CD4-positive, alpha-beta T cell treated with Interleukin-17A for 1 hour (primary cell): Measurements from ENCODE around the gene C3.
"Not testable (repeated sequence)": the region's sequence is repeated elsewhere in the genome, so short reads cannot be mapped to it uniquely, and the experiment has no call there.

ENCODE experiments used
- DNase-seq: peaks from one replicate; pipeline ENCODE4 v3.0.0-alpha.2; 2020

C3 gene

DNA sequence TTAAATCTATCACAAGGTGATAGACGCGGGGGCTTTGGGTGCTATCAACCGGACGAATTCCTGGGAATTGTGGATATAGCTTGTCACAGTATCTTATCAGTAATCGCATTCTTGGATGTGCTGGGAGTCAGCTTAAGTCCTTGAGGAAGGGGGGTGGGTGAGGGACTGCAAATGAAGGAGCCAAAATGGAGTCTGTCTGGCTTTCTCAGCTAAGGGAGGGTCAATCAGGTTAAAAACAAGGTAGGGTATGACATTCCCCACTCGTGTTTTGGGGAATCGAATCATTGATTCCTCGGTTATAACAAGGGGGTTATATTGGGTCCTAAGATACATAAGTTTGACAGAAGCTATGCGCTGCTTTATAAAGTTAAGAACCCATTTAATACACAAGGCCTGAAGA lies 64.1 kb downstream of the C3 start:
- not testable (repeated sequence) for DNase-seq

GRCh38 chr19:6654347-6655310 lies 65.8 kb downstream of the C3 start:
- peak; percentile 66 for DNase-seq

- DNase-seq, result no peak
These were observed 67.7 kb downstream of the C3 start for GRCh38 chr19:6652805-6653094.

DNA sequence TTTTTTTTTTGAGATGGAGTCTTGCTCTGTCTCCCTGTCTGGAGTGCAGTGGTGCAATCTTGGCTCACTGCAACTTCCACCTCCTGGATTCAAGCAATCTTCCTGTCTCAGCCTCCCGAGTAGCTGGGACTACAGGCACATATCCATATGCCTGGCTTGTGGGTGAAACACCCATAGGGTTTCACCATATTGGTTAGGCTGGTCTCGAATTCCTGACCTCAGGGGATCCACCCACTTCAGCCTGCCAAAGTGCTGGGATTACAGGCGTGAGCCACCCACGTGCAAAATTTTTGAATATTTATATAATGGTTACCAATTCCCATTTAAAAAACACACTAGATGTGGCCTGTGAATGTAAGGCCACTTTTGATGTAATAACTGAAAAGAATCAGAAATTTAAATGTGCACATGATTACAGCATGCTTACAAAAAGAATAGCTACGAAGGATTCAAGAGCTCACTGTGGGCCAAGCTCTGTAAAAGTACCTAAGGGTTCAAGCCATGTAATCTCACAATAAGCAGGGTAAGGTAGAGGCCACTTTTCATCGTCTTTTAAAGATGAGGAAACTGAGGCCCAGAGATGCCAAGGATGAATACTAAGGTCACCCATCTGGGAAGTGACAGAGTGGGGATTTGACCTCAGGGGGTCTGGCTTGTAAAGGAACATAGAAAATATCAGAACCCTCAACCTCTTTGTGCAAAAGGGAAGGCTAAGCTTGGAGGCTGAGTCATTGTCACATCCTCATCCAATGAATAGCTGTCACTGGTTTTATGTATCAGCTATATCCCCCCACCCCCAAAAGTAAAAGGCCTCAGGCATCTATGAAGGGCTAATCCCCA lies 68.3 kb downstream of the C3 start:
- no peak for DNase-seq

DNA sequence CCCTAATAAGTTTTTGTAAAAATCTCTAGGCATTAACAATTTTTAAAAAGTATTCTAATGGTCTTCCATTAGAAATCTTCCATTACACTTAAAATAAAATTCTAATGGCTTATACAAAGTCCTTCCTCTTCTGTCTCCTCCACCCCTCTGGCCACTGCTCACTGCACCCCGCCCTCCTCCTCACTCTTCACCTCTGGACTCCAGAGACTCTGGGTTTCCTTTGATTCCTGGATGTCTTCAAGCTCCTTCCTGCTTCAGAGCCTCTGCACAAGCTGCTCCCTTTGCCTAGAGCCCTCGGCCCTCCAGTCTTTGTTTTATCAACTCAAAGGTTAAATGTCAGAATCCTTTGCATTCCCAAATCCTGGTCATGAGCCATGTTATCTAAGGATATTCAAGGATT lies 71.3 kb downstream of the C3 start:
- no peak for DNase-seq

DNA sequence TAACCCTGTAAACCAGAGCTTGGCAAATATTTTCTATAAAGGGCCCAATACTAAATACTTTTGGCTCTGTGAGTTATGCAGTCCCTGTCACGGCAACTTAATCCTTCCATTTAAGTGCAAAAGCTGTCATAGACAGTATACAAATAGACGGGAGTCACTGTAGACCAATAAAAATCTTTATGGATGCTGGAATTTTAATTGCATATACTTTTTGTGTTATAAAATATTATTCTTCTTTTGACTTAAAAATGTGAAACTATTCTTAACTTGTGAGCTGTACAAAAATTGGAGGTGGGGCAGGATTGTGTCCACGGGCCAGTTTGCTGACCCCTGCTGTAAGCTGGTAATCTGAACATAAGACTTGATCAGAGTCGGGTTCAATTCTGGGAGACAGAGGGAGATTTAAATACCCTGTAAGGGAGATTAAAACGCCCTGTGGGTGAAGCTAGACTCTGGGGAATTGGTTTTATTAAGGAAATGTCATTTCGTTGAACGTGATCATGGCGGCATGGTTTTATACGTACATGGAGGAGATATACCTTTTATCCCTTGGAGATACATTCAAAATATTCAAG lies 72.2 kb downstream of the C3 start:
- no peak for DNase-seq

DNA sequence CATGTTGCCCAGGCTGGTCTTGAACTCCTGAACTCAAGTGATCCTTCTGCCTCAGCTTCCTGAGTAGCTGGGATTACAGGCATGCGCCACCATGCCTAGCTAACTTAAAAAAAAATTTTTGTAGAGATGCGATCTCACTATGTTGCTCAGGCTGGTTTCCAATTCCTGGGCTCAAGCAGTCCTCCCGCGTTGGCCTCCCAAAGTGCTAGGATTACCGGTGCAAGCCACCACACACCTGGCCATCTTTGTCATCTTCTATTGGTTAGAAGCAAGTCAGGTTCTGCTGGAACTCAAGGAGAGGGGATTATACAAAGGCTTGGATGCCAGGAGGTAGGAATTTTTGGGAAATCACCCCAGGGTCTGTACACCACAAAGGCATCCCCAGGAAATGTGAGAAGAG lies 75.7 kb downstream of the C3 start:
- no peak for DNase-seq

DNA sequence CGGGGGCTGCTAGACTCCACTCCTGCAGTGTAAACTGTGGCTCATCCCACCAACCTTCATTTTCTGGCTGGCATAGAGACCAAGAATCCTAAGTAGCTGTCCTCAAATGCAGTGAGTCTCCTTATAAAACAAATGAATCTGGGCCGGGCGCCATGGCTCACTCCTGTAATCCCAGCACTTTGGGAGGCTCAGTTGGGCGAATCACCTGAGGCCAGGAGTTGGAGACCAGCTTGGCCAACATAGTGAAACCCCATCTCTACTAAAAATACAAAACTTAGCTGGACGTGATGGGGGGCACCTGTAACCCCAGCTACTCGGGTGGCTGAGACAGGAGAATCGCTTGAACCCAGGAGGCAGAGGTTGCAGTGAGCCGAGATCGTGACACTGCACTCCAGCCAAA lies 80.1 kb downstream of the C3 start:
- not testable (repeated sequence) for DNase-seq

DNA sequence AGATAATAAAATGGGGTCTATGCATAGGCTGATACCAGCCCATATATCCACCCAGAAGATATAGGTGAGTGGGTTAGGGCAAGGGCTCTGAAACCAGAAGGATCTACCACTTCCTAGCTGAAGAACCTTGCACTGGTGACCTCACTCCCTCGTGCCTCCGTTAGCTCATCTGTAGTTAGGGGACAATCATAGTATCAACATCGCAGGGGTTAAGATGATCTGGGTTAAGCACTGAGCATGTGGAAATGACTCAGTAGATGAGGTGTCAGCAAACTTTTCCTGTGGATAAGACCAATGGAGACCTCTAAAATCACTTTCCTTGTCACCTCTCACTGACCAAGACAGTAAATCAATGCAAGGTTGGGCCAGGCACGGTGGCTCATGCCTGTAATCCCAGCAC lies 81.0 kb downstream of the C3 start:
- DNase-seq, result no peak

- not testable (repeated sequence) for DNase-seq
These were observed 87.0 kb downstream of the C3 start for GRCh38 chr19:6633456-6633813.

GRCh38 chr19:6632747-6633455 lies 87.5 kb downstream of the C3 start:
- DNase-seq, result peak; percentile 55

DNA sequence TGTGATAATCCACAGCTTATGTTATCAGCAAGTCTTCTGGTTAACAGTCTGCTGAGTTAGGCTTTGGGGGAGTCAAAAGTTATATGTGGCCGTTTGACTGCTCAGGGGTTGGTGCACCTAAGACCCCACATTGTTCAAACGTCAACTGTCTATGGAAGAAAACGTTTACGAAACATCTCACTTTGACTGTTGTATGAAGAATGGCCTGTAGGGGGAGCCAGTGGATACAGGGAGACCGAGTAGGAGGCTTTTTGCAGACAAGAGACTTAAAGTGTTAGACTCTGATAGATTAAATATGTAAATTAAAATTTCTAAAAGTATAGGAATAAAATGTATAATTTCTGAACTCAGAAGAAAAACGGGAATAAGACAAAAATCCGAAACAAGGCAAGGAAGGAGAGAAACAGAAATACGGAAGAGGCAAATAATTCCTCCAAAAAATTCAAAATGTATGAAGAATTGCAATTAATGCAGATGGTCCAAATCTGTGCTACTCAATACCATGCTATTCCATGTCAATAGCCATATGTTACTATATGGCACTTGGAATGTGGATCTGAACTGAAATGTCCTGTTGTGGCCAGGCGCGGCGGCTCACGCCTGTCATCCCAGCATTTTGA lies 88.3 kb downstream of the C3 start:
- peak; percentile 91 for DNase-seq
